ENCODE results near the gene NUP98. TPM values are rescaled to one million over a fixed set of nuclear protein-coding genes. Genes with fewer than 3 reads are reported as not detected.

NUP98 gene
- polyA plus RNA-seq, 2 of the 4 experiments (the other 2 are of a cell fraction), result 54.2 to 121 TPM

DNA sequence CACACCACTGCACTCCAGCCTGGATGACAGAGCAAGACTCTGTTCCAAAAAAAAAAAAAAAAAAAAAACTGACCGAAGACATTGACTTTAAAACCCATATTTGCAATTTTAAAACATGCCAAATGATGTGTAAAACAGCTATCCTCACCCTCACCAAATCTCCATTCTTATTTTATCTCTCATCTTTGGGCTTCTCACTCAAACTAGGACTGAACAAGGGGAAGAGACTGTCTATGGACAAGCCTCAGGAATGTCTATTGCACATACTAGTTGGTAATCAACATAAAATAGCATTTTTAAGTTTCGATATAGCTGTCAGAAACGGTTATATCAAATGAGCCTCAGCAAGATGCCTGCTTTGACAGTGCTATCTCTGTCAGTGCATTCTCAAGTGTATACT is 118.3 kb downstream of the NUP98 start:
- H3K27ac ChIP-seq, result no peak overlapping the region
- POLR2A ChIA-PET, result no interaction called here
- H3K4me3 ChIP-seq, result no peak overlapping the region
- ATAC-seq, result no peak
- CTCF ChIA-PET, result interaction anchor here (0.6 to 0.9 kb wide), 2 partner anchors 9 to 43 kb away, joined by 4 read pairs; no protein-coding TSS in a partner anchor
- H3K9me3 ChIP-seq, result no peaks in the 10 kb centered on the region
- no peak for FAIRE-seq
- TF ChIP-seq KDM5A (IDR thresholded peaks at IDR 0.05), result no peak
- no peak for TF ChIP-seq CHD4 (IDR thresholded peaks at IDR 0.05; ENCODE audit: borderline replicate concordance)
- no peak for TF ChIP-seq FOSL2 (IDR thresholded peaks at IDR 0.05)
- TF ChIP-seq FOSL2 (CRISPR knock-in tag; IDR thresholded peaks at IDR 0.05), result no peak
- no peak for TF ChIP-seq HOXA7 (CRISPR knock-in tag; IDR thresholded peaks at IDR 0.05)
- TF ChIP-seq ZSCAN20 (CRISPR knock-in tag; IDR thresholded peaks at IDR 0.05), result no peak
- TF ChIP-seq MAZ (IDR thresholded peaks at IDR 0.05; ENCODE audit: borderline replicate concordance, low read depth, low read length), result no peak
- TF ChIP-seq, protein P1, sequence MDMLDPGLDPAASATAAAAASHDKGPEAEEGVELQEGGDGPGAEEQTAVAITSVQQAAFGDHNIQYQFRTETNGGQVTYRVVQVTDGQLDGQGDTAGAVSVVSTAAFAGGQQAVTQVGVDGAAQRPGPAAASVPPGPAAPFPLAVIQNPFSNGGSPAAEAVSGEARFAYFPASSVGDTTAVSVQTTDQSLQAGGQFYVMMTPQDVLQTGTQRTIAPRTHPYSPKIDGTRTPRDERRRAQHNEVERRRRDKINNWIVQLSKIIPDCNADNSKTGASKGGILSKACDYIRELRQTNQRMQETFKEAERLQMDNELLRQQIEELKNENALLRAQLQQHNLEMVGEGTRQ (IDR thresholded peaks at IDR 0.05), result no peak
- TF ChIP-seq GATA3 (IDR thresholded peaks at IDR 0.05; ENCODE audit: borderline replicate concordance), result no peak
- TF ChIP-seq, protein P2, sequence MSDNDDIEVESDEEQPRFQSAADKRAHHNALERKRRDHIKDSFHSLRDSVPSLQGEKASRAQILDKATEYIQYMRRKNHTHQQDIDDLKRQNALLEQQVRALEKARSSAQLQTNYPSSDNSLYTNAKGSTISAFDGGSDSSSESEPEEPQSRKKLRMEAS (IDR thresholded peaks at IDR 0.05), result no peak
- TF ChIP-seq TP53 (CRISPR knock-in tag; IDR thresholded peaks at IDR 0.05), result no peak
- TF ChIP-seq POLR2AphosphoS2 (conservative IDR thresholded peaks at IDR 0.05; ENCODE audit: low read length), result no peak
- H3K4me1 ChIP-seq, result no peaks in the 10 kb centered on the region
- no peak overlapping the region for H3K4me2 ChIP-seq
- no peak for DNase-seq (ENCODE audit: low read depth in 1 of 2, low spot score in 1 of 2)
- WGBS (ENCODE audit: missing lambda C conversion rate), result 93% methylated on average over 3 of the region's 3 CpGs

DNA sequence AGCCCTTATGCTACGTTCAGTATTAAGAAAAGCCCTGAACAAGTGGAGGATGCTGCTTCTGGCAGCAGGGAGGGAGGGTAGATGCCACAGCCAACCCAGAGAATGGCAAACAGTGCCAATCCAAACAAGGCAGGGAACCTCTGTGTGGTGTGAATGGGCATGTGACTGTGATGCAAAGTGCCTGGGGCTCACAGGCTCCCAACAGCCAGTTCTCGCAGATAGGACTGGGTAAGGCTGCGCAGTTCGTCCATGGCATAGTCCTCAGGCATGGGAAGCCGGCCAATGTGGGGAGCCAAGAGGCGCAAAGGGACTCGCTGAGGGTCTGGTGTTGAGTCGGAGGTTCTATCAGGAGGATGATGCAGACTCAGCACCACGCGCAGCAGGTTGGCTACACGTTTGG is 121.4 kb downstream of the NUP98 start:
- no peak for DNase-seq (ENCODE audit: low read depth in 1 of 2, low spot score in 1 of 2)
- no peaks in the 10 kb centered on the region for H3K4me1 ChIP-seq
- H3K27ac ChIP-seq, result no peak overlapping the region
- no peak overlapping the region for H3K4me3 ChIP-seq
- no peak for FAIRE-seq
- CTCF ChIA-PET, result no interaction called here
- H3K4me2 ChIP-seq, result no peak overlapping the region
- TF ChIP-seq, protein P3, sequence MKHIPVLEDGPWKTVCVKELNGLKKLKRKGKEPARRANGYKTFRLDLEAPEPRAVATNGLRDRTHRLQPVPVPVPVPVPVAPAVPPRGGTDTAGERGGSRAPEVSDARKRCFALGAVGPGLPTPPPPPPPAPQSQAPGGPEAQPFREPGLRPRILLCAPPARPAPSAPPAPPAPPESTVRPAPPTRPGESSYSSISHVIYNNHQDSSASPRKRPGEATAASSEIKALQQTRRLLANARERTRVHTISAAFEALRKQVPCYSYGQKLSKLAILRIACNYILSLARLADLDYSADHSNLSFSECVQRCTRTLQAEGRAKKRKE (CRISPR knock-in tag; IDR thresholded peaks at IDR 0.05; ENCODE audit: low read depth), result no peak
- TF ChIP-seq KDM1A (IDR thresholded peaks at IDR 0.05; ENCODE audit: low read depth) (no peak), RFX5 (IDR thresholded peaks at IDR 0.05) (no peak), MAZ (IDR thresholded peaks at IDR 0.05; ENCODE audit: borderline replicate concordance, low read depth, low read length) (no peak), POLR2A (IDR thresholded peaks at IDR 0.05; ENCODE audit: low read length) (no peak), ZFP36 (IDR thresholded peaks at IDR 0.05; ENCODE audit: borderline replicate concordance, partially characterized antibody) (no peak), CHD2 (IDR thresholded peaks at IDR 0.05; ENCODE audit: low read length, partially characterized antibody) (no peak), MYC (IDR thresholded peaks at IDR 0.05; ENCODE audit: borderline replicate concordance, low read length) (no peak), EHMT2 (IDR thresholded peaks at IDR 0.05; ENCODE audit: low read depth) (no peak), EHF (CRISPR knock-in tag; IDR thresholded peaks at IDR 0.05) (no peak), PHF8 (IDR thresholded peaks at IDR 0.05; ENCODE audit: borderline replicate concordance, low read depth) (no peak), KDM5A (IDR thresholded peaks at IDR 0.05) (no peak), MAFK (IDR thresholded peaks at IDR 0.05; ENCODE audit: partially characterized antibody) (no peak), ESRRA (IDR thresholded peaks at IDR 0.05; ENCODE audit: borderline replicate concordance, low read length) (no peak), SMC3 (IDR thresholded peaks at IDR 0.05) (no peak), TP53 (CRISPR knock-in tag; IDR thresholded peaks at IDR 0.05) (no peak)
- TF ChIP-seq, protein P1 (IDR thresholded peaks at IDR 0.05), result no peak
- TF ChIP-seq, protein P4, sequence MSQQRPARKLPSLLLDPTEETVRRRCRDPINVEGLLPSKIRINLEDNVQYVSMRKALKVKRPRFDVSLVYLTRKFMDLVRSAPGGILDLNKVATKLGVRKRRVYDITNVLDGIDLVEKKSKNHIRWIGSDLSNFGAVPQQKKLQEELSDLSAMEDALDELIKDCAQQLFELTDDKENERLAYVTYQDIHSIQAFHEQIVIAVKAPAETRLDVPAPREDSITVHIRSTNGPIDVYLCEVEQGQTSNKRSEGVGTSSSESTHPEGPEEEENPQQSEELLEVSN (IDR thresholded peaks at IDR 0.05; ENCODE audit: borderline replicate concordance, low read depth), result no peak
- TF ChIP-seq, protein P5, sequence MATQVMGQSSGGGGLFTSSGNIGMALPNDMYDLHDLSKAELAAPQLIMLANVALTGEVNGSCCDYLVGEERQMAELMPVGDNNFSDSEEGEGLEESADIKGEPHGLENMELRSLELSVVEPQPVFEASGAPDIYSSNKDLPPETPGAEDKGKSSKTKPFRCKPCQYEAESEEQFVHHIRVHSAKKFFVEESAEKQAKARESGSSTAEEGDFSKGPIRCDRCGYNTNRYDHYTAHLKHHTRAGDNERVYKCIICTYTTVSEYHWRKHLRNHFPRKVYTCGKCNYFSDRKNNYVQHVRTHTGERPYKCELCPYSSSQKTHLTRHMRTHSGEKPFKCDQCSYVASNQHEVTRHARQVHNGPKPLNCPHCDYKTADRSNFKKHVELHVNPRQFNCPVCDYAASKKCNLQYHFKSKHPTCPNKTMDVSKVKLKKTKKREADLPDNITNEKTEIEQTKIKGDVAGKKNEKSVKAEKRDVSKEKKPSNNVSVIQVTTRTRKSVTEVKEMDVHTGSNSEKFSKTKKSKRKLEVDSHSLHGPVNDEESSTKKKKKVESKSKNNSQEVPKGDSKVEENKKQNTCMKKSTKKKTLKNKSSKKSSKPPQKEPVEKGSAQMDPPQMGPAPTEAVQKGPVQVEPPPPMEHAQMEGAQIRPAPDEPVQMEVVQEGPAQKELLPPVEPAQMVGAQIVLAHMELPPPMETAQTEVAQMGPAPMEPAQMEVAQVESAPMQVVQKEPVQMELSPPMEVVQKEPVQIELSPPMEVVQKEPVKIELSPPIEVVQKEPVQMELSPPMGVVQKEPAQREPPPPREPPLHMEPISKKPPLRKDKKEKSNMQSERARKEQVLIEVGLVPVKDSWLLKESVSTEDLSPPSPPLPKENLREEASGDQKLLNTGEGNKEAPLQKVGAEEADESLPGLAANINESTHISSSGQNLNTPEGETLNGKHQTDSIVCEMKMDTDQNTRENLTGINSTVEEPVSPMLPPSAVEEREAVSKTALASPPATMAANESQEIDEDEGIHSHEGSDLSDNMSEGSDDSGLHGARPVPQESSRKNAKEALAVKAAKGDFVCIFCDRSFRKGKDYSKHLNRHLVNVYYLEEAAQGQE (IDR thresholded peaks at IDR 0.05), result no peak
- TF ChIP-seq, protein P6, sequence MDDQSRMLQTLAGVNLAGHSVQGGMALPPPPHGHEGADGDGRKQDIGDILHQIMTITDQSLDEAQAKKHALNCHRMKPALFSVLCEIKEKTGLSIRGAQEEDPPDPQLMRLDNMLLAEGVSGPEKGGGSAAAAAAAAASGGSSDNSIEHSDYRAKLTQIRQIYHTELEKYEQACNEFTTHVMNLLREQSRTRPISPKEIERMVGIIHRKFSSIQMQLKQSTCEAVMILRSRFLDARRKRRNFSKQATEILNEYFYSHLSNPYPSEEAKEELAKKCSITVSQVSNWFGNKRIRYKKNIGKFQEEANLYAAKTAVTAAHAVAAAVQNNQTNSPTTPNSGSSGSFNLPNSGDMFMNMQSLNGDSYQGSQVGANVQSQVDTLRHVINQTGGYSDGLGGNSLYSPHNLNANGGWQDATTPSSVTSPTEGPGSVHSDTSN (IDR thresholded peaks at IDR 0.05), result no peak
- H3K9me3 ChIP-seq, result no peaks in the 10 kb centered on the region
- no peak for ATAC-seq
- 97% methylated on average over 11 of the region's 11 CpGs for WGBS (ENCODE audit: missing lambda C conversion rate)
- POLR2A ChIA-PET, result no interaction called here

Data from A549 (cell line).